Measurements from ENCODE around the gene CD164. TPM values are rescaled to one million over a fixed set of nuclear protein-coding genes. Genes with fewer than 3 reads are reported as not detected.

CD164 gene
- total RNA-seq, 1 experiment from 2014 or later, result 337 TPM

GRCh38 chr6:109344226-109344625, 38.0 kb downstream of the CD164 start:
- Histone ChIP-seq H3K36me3 (ENCODE audit: control insufficient read depth, insufficient read depth, low read length) (no peaks in the 10 kb centered on the region), H3K4me3 (ENCODE audit: low read depth in 2 of 2, low read length in 2 of 2) (no peak overlapping the region), H3K27ac (ENCODE audit: low read length) (no peak overlapping the region), H3K4me1 (ENCODE audit: control insufficient read depth, insufficient read depth, low read length) (no peaks in the 10 kb centered on the region), H3K9me3 (ENCODE audit: control insufficient read depth, insufficient read depth, low read depth, low read length) (no peaks in the 10 kb centered on the region), H3K27me3 (ENCODE audit: control insufficient read depth, insufficient read depth, low read length) (no peaks in the 10 kb centered on the region)
- intact Hi-C loops (cut with micrococcal nuclease; ENCODE audit: unreplicated experiment) (no loop called here), in situ Hi-C loops (cut with HindIII; ENCODE audit: low pct_unique_long_range_greater_than_20kb, low sequenced_read_pairs) (no loop called here)
- ATAC-seq, result no peak
- DNase-seq (ENCODE audit: low read depth, low spot score), result no peak
- TF ChIP-seq, protein P1, sequence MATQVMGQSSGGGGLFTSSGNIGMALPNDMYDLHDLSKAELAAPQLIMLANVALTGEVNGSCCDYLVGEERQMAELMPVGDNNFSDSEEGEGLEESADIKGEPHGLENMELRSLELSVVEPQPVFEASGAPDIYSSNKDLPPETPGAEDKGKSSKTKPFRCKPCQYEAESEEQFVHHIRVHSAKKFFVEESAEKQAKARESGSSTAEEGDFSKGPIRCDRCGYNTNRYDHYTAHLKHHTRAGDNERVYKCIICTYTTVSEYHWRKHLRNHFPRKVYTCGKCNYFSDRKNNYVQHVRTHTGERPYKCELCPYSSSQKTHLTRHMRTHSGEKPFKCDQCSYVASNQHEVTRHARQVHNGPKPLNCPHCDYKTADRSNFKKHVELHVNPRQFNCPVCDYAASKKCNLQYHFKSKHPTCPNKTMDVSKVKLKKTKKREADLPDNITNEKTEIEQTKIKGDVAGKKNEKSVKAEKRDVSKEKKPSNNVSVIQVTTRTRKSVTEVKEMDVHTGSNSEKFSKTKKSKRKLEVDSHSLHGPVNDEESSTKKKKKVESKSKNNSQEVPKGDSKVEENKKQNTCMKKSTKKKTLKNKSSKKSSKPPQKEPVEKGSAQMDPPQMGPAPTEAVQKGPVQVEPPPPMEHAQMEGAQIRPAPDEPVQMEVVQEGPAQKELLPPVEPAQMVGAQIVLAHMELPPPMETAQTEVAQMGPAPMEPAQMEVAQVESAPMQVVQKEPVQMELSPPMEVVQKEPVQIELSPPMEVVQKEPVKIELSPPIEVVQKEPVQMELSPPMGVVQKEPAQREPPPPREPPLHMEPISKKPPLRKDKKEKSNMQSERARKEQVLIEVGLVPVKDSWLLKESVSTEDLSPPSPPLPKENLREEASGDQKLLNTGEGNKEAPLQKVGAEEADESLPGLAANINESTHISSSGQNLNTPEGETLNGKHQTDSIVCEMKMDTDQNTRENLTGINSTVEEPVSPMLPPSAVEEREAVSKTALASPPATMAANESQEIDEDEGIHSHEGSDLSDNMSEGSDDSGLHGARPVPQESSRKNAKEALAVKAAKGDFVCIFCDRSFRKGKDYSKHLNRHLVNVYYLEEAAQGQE (IDR thresholded peaks at IDR 0.05; ENCODE audit: insufficient read depth in 1 of 2, low read depth in 2 of 2, low read length in 1 of 2), result no peak
- no peak for TF ChIP-seq POLR2AphosphoS5 (IDR thresholded peaks at IDR 0.05; ENCODE audit: low read depth, low read length)
- TF ChIP-seq CTCF (IDR thresholded peaks at IDR 0.05), result no peak
- TF ChIP-seq TCF7L2 (IDR thresholded peaks at IDR 0.05; ENCODE audit: low read depth, low read length), result no peak
- POLR2A ChIA-PET, result no interaction called here
- CTCF ChIA-PET, result no interaction called here
- no TSS peak for BruUV-seq (replicated peaks)

DNA sequence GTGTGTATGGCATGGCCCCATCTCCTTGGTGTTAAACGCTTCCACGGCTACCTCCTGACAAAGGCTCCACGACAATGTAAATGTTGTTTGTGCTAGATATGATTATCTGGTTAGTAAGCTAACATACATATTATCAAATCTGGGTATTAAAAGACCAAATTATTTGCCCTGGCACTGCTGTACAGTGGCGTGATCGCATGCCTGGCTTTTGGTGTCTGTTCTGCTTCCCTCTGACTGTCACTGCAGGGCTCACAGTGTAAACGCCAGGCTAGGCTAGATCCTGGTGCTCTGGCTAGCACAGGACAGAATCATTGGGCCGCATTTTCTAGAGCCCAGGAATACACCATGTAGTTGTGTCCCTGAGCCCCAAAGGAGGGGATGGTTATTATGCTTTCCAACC, 38.7 kb downstream of the CD164 start:
- in situ Hi-C loops (cut with HindIII; ENCODE audit: low pct_unique_long_range_greater_than_20kb, low sequenced_read_pairs), result no loop called here
- Histone ChIP-seq H3K36me3 (ENCODE audit: control insufficient read depth, insufficient read depth, low read length) (no peaks in the 10 kb centered on the region), H3K27ac (ENCODE audit: low read length) (no peak overlapping the region), H3K4me3 (ENCODE audit: low read depth in 2 of 2, low read length in 2 of 2) (no peak overlapping the region), H3K4me1 (ENCODE audit: control insufficient read depth, insufficient read depth, low read length) (no peaks in the 10 kb centered on the region), H3K27me3 (ENCODE audit: control insufficient read depth, insufficient read depth, low read length) (no peaks in the 10 kb centered on the region), H3K9me3 (ENCODE audit: control insufficient read depth, insufficient read depth, low read depth, low read length) (no peaks in the 10 kb centered on the region)
- POLR2A ChIA-PET, result no interaction called here
- intact Hi-C loops (cut with micrococcal nuclease; ENCODE audit: unreplicated experiment), result no loop called here
- ATAC-seq (no peak), DNase-seq (ENCODE audit: low read depth, low spot score) (no peak)
- no peak for TF ChIP-seq POLR2AphosphoS5 (IDR thresholded peaks at IDR 0.05; ENCODE audit: low read depth, low read length)
- TF ChIP-seq, protein P1 (IDR thresholded peaks at IDR 0.05; ENCODE audit: insufficient read depth in 1 of 2, low read depth in 2 of 2, low read length in 1 of 2), result no peak
- no peak for TF ChIP-seq CTCF (IDR thresholded peaks at IDR 0.05)
- no peak for TF ChIP-seq TCF7L2 (IDR thresholded peaks at IDR 0.05; ENCODE audit: low read depth, low read length)
- TF ChIP-seq SIN3A (IDR thresholded peaks at IDR 0.05; ENCODE audit: borderline replicate concordance, insufficient read depth, low read depth, low read length), result no peak
- no TSS peak for BruUV-seq (replicated peaks)
- CTCF ChIA-PET, result no interaction called here
